Activated T-helper 9 cell treated with anti-CD3 and anti-CD28 coated beads, Interleukin-2, amount 50 U/mL, for 16 hours (primary cell): ENCODE measurements around the gene CHST15.

Experiments
- DNase-seq: peaks from one replicate; pipeline ENCODE4 v3.0.0-alpha.2; 2020; ENCODE audit warnings: low read depth

The CHST15 gene

DNA sequence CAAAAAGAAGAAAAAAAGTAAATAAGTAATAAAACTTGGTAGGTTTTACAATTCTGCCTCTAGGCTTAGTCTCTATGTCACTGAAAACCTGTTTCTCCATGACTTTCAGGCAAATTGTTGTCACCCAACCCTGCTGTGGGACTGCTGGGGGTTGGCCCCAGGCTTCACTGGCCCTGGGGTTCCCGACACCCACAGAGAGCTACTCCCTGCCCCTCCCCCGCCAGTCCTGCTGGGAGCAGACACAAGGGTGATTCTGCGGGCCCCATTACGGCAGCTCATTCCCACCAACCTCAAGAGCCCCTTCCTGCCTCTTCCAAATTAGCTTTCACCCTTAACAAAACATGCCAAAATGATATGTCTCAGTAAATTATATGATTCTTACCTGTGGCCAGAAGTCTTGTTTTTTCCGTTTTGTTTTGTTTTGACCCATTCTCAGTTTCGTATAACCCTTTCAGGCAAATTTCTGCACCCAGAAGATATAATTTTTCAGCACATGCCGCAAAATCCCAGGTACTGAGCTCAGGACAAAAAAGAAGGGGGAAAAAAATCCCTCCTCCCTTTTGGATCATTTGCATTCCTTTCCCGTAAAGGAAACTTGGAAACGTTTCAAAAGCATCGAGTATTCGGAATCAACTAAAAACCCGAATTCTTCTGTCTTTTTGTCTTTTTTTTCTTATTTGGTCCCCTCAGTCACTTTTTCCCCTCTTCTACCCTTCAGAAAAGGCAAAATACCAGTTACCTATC, 27.8 kb downstream of the CHST15 start:
- no peak for DNase-seq

DNA sequence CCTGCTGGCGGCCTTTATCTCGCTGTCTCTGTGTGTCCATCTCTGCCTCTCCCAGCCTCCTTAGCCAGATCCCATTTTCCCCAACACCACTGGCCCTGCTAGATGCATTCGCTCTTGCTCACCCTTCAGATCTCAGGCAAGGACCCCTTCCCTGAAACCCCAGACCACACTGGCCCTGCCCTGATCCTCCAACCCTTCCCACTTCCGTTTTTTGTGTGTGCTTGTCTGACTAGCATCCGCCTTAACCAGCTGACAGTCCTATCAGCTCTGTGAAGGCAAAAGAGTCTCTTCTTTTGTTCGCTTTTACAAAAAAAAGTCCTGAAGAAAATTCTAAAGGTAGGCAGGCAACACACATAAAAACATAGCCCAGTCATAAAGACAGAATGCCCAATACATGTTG, 28.7 kb downstream of the CHST15 start:
- DNase-seq: no peak

DNA sequence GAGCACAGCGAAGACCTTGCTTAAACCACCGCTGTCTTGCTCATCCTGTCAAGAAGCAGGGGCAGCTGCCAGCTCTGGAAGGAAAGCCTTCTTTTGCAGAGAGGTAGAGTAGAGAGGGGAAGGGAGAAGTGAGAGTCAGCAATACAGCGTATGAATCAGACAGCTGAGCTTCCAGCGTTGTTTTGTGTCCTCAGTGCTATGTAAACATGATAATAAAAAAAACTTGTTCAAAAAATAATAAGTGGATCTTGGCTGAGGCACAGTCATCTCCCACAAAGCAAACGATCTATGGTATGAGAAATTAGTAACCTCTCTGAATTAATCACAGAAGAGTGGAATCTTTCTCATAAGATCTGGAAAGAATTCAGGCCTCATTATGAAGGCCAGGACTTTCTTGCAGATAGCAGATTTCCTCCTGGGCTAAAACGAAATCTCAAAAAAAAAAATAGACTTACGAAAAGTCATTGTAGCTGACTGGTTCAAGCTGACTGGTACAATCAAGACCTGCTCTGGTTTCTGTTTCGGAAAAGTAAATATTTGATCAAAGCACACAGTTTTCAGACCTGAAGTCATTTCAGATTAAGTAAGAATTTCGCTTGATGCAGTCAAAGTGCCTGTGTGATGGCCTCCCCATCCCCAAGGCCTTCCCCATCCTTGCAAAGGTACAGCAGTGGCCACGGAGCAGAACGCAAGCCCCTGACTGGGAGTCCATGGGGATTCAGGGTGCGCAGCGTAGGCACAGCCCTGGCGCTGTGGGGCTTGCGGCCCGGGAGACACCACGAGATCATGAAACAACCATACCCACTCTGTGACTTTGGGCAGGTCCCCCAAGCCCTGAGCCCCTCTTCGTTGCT, 29.4 kb downstream of the CHST15 start:
- DNase-seq: no peak

DNA sequence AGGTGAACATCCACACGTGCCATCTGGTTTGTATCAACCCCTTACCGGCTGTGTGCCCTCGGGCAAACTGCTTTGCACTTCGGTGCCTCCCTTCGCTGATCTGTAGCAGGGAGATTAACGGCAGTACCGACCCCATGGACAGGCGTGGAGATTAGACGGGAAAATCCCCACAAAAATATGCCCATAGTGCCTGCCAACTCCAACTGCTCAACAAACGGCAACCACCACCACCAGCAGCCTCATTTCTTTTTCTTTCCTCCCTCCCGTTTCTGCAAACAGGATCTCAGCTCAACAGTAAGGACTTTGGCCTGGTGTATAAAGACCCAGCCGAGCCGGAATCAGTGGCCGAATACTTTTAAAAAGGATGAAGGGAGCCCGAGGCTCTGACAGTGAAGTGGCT, 31.0 kb downstream of the CHST15 start:
- DNase-seq: no peak

DNA sequence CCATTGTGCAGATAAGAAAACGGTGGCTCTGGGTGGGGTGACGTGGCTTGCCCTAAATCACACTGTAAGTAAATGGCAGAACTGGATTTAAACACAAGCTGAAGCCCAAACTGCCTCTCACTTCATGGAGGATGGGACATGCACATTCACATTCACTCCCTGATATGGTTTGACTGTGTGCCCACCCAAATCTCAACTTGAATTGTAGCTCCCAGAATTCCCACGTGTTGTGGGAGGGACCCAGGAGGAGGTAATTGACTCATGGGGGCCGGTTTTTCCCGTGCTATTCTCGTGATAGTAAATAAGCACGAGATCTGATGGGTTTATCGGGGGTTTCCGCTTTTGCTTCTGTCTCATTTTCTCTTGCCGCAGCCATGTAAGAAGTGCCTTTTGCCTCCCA, 32.4 kb downstream of the CHST15 start:
- no peak for DNase-seq

DNA sequence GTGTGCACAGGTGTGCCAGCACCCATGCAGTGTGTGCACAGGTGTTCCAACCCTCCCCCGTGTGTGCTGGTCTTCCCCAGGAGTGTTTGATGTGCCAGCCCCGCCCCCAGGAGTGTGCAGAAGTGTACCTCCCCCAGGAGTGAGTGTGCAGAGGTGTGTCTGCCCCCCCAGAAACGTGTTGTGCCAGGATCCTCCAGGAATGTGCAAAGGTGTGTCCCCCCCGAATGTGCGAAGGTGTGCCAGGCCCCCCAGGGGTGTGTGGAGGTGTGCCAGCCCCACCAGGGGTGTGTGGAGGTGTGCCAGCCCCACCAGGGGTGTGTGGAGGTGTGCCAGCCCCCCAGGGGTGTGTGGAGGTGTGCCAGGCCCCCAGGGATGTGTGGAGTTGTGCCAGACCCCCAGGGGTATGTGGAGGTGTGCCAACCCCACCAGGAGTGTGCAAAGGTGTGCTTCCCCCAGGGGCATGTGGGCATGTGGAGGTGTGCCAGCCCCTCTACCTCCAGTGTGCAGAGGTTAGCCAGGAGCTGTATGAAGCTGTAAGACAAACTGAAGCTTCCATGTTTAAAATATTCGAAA, 33.2 kb downstream of the CHST15 start:
- no peak for DNase-seq

DNA sequence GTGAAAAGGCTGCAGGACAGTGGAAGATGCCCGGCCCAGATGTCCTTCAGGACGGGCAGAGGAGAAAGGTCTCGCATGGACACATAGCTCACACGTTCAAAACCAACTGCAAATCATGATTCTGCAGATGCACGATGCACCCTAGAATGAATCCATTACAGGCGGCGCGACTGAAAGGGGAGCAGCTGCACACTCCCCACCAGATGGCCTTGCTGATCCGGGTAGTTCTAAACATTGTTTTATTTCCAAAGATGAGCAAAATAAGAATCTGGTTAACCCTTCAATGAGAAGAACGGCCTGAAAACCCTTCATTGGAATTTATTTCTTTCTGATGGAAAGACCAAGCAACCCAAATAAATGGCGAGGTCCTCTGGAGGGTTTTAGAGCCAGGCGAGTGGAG, 33.8 kb downstream of the CHST15 start:
- no peak for DNase-seq

DNA sequence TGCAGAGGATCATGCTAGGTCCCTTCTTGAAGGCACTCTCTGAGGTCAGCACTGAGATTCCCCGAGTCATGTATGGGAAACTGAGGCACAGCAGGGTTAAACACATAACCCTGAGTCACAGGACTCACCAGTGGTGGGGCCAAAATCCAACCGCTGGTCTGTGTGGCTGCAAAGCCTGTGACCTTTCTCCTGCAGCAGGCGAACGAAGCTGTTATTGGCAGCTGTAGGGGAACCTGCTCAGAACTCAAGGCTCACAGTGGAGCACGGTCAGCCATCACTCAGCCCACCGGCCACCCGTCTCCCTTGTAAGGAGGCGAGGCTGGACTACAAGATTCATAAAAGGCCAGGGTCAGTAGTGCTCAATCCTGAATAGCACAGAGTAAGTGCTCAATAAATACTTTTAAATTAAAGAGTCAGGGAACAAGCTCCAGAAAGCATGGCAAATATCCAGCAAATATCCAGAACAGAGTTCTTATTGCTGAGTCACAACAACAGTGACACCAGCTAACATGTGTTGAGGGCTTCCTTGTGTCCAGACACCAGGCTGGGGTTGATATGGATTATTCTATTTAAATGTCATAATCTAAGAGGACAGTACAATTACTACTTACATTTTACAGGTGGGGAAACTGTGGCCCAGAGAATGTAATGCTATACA, 34.9 kb downstream of the CHST15 start:
- DNase-seq: no peak

DNA sequence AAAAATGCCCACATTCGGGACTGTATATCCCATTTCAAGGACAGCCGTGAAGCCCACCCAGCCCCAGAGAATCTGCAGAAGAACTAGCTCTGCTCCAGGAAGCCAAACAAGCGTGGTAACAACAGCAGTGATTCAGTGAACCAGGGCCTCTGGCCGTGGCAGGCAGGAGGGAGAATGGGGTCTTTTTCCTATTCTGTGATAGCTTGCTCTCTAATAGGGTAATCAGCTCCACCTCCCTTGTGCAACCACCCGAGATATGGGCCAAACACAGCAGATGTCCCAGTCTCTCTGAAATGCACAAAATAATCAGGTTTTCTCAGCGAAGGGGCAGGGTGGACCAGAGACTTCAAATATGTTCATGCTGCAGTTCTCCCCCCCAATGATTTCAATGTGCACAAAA, 35.8 kb downstream of the CHST15 start:
- DNase-seq: no peak

DNA sequence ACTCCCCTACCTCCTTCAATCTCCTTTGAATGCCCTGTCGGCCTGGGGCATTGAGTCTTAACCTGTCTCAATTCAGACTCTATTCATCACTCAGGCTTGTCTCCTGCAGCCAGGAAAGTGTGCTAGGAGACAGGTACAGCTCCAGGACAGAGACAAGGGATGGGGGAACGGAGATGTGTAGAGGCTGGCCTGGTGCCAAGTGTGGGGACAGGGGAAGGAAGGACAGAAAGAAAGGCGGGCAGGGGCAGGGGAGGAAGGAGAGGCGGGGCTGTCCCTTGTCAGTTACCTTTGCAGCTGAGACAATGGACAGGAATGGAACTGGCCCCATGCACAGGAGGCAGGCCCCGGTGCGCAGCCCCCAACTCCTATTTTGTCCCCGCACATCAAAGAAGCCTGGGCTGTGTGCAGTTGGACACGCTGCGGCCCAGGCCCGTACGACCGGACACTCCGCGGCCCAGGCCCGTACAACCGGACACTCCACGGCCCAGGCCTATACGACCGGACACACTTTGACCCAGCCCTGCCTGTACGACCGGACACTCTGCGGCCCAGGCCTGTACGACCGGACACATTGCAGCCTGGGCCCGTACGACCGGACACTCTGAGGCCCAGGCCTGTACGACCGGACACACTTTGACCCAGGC, 36.9 kb downstream of the CHST15 start:
- DNase-seq: no peak

DNA sequence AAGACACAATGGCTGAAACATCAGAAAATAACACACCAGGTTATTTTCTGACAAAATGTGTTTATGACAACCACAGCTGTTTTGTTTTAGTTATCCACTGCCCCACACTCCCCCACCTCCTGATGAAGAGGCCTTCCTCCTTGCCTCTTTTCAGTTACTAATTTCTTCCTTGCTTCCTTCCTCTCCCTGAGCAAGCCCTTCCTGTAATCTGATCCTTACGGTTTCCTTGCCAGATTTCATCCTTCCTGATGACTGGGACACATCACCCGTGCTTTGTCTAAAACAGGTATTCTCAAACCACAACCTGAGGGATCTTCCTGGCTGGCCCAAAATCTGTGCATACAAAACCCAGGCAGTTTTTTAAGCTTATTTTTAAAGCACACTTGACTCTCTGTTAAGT, 39.4 kb downstream of the CHST15 start:
- no peak for DNase-seq

DNA sequence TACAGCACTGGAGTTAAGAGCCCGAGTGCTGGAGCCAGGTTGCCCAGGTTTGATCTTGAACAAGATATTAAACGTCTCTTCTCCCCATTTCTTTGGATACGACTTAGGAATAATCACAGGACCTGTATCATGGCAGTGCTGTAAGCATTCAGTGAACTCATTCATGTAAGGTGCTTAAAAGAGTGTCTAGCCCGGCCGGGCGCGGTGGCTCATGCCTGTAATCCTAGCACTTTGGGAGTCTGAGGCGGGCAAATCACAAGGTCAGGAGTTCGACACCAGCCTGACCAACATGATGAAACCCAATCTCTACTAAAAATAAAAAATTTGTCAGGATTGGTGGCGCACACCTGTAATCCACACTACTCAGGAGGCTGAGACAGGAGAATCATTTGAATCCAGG, 40.8 kb downstream of the CHST15 start:
- no peak for DNase-seq

DNA sequence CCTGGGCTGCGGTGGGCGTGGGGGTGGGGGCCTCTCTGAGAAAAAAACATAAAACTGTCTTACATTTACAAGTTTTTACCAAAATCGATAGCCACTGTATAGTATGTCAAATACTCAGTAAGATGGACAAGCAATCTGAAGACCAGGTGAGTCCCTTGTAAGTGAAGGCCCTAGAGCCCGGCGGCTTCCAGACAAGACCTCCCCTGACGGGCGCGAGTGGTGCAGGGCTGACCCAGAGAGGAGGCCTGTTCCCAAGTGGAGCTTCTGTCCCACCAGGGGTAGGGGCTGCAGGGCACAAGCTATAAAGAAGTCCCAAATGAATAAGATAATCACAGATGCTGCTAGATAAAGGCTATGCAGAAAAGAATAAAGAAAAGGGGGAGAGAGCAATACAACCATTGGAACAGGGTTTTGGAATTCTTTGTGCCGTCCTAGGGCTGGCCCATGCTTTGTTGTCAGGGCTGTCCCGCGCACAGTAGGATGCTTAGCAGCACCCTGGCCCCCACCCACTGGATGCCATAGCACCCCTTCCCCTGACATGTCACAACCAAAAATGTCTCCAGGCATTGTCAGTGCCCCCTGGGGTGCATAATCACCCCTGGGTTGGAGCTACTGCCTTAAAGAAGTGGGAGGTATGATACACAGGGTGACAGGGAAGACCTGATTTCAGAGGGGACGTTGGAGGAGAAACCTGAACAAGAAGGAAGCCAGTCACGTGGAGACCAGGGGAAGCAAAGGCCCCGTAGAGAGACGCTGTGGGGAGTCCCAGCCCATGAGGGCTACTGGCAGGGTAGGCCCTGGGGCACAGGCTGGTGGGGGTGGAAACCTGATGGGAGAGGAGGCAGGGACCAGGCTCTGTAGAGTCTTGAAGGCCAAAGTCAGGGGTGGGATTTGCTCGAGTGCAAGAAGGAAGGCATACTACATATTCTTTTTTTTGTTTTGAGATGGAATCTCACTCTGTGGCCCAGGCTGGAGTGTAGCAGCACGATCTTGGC, 43.1 kb downstream of the CHST15 start:
- DNase-seq: no peak

DNA sequence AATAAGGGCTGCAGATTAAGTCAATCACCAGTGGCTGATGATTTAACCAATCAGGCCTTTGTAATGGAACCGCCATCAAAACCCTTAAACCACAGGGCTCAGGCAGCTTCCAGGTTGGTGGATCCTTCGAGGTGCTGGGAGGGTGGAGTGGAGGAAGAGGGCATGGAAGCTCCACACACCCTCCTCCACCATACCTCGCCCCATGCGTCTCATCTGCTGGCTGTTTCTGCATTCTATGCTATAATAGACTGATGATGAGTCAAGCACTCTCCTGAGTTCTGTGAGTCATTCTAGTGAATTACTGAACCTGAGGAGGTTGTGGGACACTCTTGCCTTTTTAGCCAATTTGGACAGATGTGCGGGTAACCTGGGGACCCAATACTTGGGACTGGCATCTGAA, 43.9 kb downstream of the CHST15 start:
- no peak for DNase-seq

DNA sequence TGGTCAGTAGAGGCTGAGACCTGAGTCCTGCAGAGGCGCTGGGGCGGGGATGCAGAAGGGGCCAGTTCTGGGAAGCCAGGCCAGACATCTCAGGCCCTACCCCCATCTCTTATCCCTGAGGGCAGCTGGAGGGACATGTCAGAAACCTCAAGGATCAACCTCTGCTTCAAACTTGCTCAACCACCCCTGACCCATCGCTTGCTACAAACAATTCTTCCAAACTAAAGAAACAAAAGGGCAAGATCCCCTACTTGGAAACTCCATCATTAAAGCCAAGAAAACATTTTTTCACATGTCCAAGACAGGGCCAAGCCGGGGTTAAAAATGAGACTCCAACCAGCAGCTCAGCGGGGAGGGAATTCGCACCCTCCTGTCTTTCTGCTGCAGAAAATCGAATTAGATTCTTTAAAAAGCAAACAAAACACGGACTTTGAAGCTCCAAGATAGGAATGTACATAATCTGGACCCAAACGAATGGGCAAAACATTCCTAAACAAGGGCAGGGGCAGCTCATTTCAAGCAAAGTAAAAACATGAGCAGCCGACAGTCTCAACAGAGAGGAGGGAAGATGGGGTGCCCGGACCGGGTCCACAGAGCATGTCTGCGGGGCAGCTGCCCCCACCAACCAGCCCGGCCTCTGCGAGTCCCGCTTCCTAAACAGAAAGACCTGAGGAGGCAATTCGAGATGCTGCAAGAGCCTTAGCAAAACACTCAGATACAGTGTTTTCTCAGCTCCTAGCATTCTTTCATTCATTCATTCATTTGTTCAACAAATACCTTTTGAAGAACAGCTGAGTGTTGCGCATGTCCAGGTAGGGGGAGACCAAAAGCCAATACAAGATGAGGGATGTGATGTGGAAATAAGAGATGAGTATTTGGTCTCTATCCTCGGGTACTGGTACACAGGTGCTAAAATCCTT, 44.8 kb downstream of the CHST15 start:
- DNase-seq: no peak

DNA sequence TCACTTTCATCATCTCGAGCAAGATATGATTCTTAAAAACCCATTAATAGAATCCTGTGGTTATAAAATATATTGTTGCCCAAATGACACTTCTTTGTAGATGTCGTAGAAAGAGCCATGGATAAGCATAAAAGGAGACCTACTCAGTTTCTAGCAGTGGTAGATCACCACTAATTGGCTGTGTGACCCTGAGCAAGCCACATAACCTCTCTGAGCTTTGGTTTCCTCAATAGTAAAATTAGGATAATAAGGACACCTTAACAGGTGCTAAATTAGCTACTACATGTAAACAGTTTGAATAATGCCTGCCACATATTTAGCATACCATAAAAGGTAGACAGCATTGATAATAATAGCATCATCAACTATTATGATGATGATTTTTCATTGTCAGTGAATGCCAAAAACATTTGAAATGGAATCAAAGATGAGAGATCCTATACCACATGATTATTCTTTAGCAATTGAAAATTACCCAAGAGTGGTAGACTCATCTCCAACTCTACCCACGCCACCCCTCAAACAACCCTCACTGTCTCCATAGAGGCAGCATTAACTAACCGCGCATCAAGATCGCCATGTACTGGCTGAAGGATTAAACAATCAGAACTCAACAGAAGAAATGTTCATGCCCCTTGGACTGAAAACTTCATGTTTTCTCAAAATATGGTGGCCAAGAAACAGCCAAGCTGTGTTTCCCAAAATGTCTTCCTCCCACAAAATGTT, 45.8 kb downstream of the CHST15 start:
- no peak for DNase-seq

DNA sequence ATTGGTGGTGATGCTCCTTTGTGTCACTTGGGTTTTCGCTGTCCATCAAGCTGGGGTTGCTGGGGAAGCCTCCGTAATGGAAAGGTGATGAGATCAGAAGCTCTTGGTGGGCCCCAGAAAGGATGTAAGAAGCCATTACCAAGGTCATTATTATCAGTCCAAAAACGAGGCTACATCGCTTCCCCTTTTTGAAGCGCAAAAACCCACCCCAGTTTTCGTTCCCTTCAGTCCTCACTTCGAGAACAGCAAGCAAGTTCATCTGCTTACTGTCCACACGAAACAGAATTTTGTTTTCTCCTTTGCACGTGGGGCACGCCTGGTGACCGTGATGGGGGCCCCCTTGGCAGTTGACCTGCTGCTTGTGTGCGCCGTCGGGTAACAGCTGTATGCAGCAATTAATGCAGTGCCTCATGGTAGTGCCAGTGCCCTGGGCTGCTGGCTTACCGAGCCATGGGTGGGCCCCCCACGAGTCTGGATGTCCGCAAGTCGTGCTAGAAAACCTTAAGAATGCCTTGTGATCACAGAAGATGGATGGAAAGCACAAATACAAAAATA, 47.5 kb downstream of the CHST15 start:
- no peak for DNase-seq

DNA sequence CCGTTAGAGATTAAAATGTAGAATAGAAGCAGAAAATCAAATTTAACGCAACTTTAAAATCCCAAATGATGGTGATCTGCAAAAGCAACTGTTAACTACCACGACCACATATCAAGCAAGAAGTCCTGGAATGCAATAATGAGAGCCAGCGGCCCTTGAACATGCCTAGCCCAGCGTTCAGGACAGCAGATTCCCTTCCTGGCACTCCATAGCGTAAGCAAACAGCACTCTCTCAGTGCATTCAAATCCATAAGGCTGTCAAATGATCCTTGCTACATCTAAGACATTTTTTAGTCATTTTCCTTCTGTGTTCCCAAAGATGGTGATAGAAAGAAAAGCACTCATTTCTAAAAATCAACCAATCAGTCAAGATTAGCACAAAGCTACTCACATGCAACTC, 48.1 kb downstream of the CHST15 start:
- no peak for DNase-seq
